HEK293 (cell line): ENCODE data around the gene C1RL.

Source experiments
- ZNF16 ChIP-seq: fragments of 450-650 bp; formaldehyde crosslinking; IDR thresholded peaks from 2 replicates; pipeline ENCODE4 v1.5.1; 2016; ENCODE audit warnings: low read depth, missing biosample characterization, missing genetic modification characterization
- ZNF354C ChIP-seq: fragments of 450-650 bp; formaldehyde crosslinking; IDR thresholded peaks from 2 replicates; pipeline ENCODE4 v1.5.1; 2016; ENCODE audit warnings: missing biosample characterization, missing genetic modification characterization, low read depth, borderline replicate concordance
- ZSCAN16 ChIP-seq: fragments of 450-650 bp; formaldehyde crosslinking; IDR thresholded peaks from 2 replicates; pipeline ENCODE4 v1.5.1; 2016; ENCODE audit warnings: missing biosample characterization, missing genetic modification characterization

DNA sequence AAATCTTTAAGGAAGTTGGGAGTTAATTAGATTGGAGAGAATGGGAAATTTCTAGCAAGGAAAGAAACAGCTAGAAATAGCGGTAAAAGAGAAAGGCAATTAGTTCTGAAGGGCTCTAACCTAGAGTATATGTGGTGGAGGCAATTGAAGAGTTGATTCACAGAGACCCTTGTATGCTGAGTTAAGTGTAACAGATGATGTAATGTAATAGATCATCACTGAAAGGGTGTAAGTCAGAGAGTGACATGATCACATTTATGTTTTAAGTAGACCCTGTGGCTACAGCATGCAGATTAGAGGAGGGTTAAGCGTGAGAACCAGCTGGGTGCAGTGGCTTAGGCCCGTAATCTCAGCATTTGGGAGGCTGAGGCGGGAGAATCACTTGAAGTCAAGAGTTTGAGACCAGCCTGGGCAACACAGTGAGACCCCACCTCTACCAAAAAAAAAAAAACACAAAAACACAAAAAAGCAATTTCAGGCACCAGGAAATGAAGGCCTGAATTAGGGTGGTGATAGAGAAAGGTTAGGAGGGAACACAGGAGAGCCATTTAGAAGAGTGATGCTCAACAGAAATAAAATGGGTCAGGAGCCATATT lies 16.7 kb upstream of the C1RL start:
- TF ChIP-seq ZNF16 (tag by site-specific recombination) (no peak), ZNF354C (tag by site-specific recombination) (no peak), ZSCAN16 (tag by site-specific recombination) (no peak)
